BE2C (cell line): Measurements from ENCODE around the gene TTF1.

ENCODE experiments used
- DNase-seq: peaks from one replicate; pipeline ENCODE4 v3.0.0-alpha.2; 2020
- H3K27me3 ChIP-seq: fragments of 250-450 bp; sonication (Bioruptor Pico); 2 replicates; pipeline ENCODE4 v1.5.1; 2020; ENCODE audit warnings: mild to moderate bottlenecking
- H3K36me3 ChIP-seq: fragments of 250-450 bp; sonication (Bioruptor Pico); 2 replicates; pipeline ENCODE4 v1.5.1; 2020; ENCODE audit warnings: mild to moderate bottlenecking
- H3K4me1 ChIP-seq: fragments of 250-450 bp; sonication (Bioruptor Pico); 2 replicates; pipeline ENCODE4 v1.5.1; 2020
- H3K4me3 ChIP-seq: 2 replicates; pipeline ENCODE4 v1.5.1; 2011; ENCODE audit warnings: low read depth, low read length
- H3K9me3 ChIP-seq: fragments of 250-450 bp; sonication (Bioruptor Pico); 2 replicates; pipeline ENCODE4 v1.5.1; 2020
- CTCF ChIP-seq: IDR thresholded peaks from 2 replicates; pipeline ENCODE4 v1.5.1; 2012; ENCODE audit warnings: mild to moderate bottlenecking, low read depth, low read length

Gene TTF1

GRCh38 chr9:132334364-132334763 lies 72.3 kb downstream of the TTF1 start:
- DNase-seq, result no peak
- peaks cover 55% of the 10 kb centered on the region for H3K36me3 ChIP-seq
- no peaks in the 10 kb centered on the region for H3K27me3 ChIP-seq
- no peaks in the 10 kb centered on the region for H3K9me3 ChIP-seq
- no peaks in the 10 kb centered on the region; the same call in 1 of the 2 replicates for H3K4me1 ChIP-seq
- H3K4me3 ChIP-seq, result no peak overlapping the region
- TF ChIP-seq CTCF, result no peak

GRCh38 chr9:132333556-132333955 lies 73.1 kb downstream of the TTF1 start:
- no peak for TF ChIP-seq CTCF
- H3K27me3 ChIP-seq, result no peaks in the 10 kb centered on the region
- no peak for DNase-seq
- H3K9me3 ChIP-seq, result no peaks in the 10 kb centered on the region
- no peaks in the 10 kb centered on the region; the same call in 1 of the 2 replicates for H3K4me1 ChIP-seq
- H3K4me3 ChIP-seq, result no peak overlapping the region
- H3K36me3 ChIP-seq, result peaks cover 63% of the 10 kb centered on the region

GRCh38 chr9:132328580-132328979 lies 78.1 kb downstream of the TTF1 start:
- peaks cover 68% of the 10 kb centered on the region for H3K36me3 ChIP-seq

DNA sequence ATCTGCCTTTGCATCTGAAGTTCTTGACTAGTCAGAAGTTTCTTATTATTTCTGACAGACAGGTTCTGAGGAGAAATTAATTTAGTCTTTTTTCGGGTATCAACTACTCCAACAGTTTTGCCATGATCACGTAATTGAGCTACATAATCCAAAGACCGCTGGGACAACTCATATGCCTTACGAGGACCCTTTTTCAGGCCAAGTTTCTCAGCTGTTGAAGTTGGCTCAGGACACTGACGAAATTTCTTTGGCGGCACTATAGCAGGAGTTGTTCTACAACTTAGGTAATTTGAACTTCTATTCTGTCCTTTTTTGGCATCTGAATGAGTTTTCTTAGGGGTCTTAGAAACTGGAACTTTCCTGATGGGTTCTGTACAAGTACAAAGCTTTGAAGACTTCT lies 79.1 kb downstream of the TTF1 start:
- no peak for DNase-seq
- Histone ChIP-seq H3K27me3 (no peaks in the 10 kb centered on the region), H3K9me3 (no peaks in the 10 kb centered on the region), H3K4me3 (no peak overlapping the region), H3K36me3 (peaks cover 68% of the 10 kb centered on the region), H3K4me1 (peaks cover 6% of the 10 kb centered on the region; the same call in 1 of the 2 replicates)
- TF ChIP-seq CTCF, result no peak

More at GRCh38 chr9:132328580-132328979, 78.1 kb downstream of the TTF1 start:
- H3K4me3 ChIP-seq, result no peak overlapping the region
- H3K4me1 ChIP-seq, result peaks cover 6% of the 10 kb centered on the region
- DNase-seq, result no peak
- no peaks in the 10 kb centered on the region for H3K9me3 ChIP-seq
- no peak for TF ChIP-seq CTCF
- no peaks in the 10 kb centered on the region for H3K27me3 ChIP-seq
